SU-DHL-6 (cell line): Measurements from ENCODE around the gene TMEM117.
"Not testable (repeated sequence)": the region's sequence is repeated elsewhere in the genome, so short reads cannot be mapped to it uniquely, and the experiment has no call there.

Experiments used
- H2AFZ ChIP-seq: fragments of 200-600 bp; sonication (generic); 2 replicates; pipeline ENCODE4 v1.6.1; 2014; ENCODE audit warnings: low read depth, mild to moderate bottlenecking, moderate library complexity, mixed read lengths, antibody characterized with exemption, low read length; ENCODE audit not compliant: severe bottlenecking
- H3F3A ChIP-seq: fragments of 200-600 bp; shearing (Covaris generic); 2 replicates; pipeline ENCODE4 v1.6.0; 2016; ENCODE audit warnings: antibody characterized with exemption, mild to moderate bottlenecking; ENCODE audit not compliant: insufficient read depth
- H3K27ac ChIP-seq: fragments of 200-600 bp; sonication (generic); 2 replicates; pipeline ENCODE4 v1.5.1; 2016; ENCODE audit warnings: low read depth, mild to moderate bottlenecking, low read length, moderate library complexity, mixed read lengths
- H3K27me3 ChIP-seq: fragments of 200-600 bp; sonication (generic), shearing (Covaris generic); 2 replicates; pipeline ENCODE4 v1.6.0; 2014; ENCODE audit warnings: mild to moderate bottlenecking, low read length
- H3K36me3 ChIP-seq: fragments of 200-600 bp; sonication (generic); 2 replicates; pipeline ENCODE4 v1.6.1; 2014; ENCODE audit warnings: mild to moderate bottlenecking, low read length, mixed read lengths
- H3K4me2 ChIP-seq: fragments of 300-600, 200-600 bp; shearing (Covaris generic), sonication (generic); 2 replicates; pipeline ENCODE4 v1.6.0; 2014; ENCODE audit warnings: low read length, low read depth, mild to moderate bottlenecking; ENCODE audit not compliant: poor library complexity, severe bottlenecking
- H3K4me3 ChIP-seq: fragments of 200-600 bp; sonication (generic); 2 replicates; pipeline ENCODE4 v1.5.1; 2014; ENCODE audit warnings: antibody characterized with exemption, low read length, mild to moderate bottlenecking, mixed read lengths; ENCODE audit not compliant: insufficient read depth, poor library complexity, severe bottlenecking
- H3K79me2 ChIP-seq: fragments of 200-600 bp; sonication (generic); 2 replicates; pipeline ENCODE4 v1.6.1; 2014; ENCODE audit warnings: mild to moderate bottlenecking, low read length, moderate library complexity; ENCODE audit not compliant: insufficient read depth
- H3K9ac ChIP-seq: fragments of 200-600 bp; sonication (generic); 2 replicates; pipeline ENCODE4 v1.7.0; 2014; ENCODE audit warnings: mild to moderate bottlenecking, low read length
- H3K9me2 ChIP-seq: fragments of 200-600 bp; sonication (generic); replicated peaks from 2 replicates; pipeline ENCODE4 v1.6.1; 2014; ENCODE audit warnings: low read length; ENCODE audit not compliant: insufficient read depth
- H3K9me3 ChIP-seq: fragments of 200-600 bp; sonication (generic); 2 replicates; pipeline ENCODE4 v1.6.1; 2014; ENCODE audit warnings: low read length, mixed read lengths; ENCODE audit not compliant: insufficient read depth
- H4K20me1 ChIP-seq: fragments of 200-600 bp; sonication (generic); 2 replicates; pipeline ENCODE4 v1.6.1; 2014; ENCODE audit warnings: low read depth, mild to moderate bottlenecking, antibody characterized with exemption, low read length, moderate library complexity, mixed read lengths
- EZH2phosphoT487 ChIP-seq: fragments of 200-600 bp; sonication (generic), shearing (Covaris generic); conservative IDR thresholded peaks from 2 replicates; pipeline ENCODE4 v1.6.1; 2018; ENCODE audit warnings: mild to moderate bottlenecking, antibody characterized with exemption, low read length, moderate library complexity, mixed read lengths
- TF ChIP-seq, protein P1 (sequence below): fragments of 200-600 bp; sonication (generic); IDR thresholded peaks from one replicate; pipeline ENCODE4 v1.5.1; 2017; ENCODE audit warnings: antibody characterized with exemption, mild to moderate bottlenecking, low read length, moderate library complexity; ENCODE audit not compliant: insufficient read depth, poor library complexity, severe bottlenecking

Gene TMEM117

DNA sequence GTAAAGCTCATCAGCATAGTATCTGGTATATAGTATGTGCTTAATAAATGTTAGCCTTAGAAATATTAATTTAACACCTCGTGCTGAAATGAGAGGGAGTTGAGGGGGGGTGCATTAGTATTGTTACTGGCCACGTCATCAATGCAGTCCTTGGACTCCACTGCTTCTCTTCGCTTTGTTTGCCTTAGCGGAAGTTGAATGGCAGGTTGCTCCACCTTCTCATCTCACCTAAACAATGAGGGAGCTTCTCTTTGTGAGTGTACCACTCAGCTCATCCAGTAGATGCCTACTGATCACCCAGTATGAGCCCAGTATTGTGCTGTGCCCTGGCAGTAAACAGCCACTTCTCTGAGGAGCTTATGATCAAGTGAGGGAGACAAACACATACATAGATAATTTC is 4.5 kb downstream of the TMEM117 start:
- Histone ChIP-seq H3F3A (no peaks in the 10 kb centered on the region; the same call in 1 of the 2 replicates), H3K9me3 (no peaks in the 10 kb centered on the region), H3K36me3 (no peaks in the 10 kb centered on the region), H2AFZ (no peak overlapping the region), H4K20me1 (no peaks in the 10 kb centered on the region), H3K27ac (no peak overlapping the region), H3K27me3 (no peaks in the 10 kb centered on the region), H3K9ac (no peak overlapping the region), H3K79me2 (no peaks in the 10 kb centered on the region), H3K4me3 (no peak overlapping the region), H3K4me2 (no peak overlapping the region), H3K9me2 (no peaks in the 10 kb centered on the region)
- TF ChIP-seq, protein P1, sequence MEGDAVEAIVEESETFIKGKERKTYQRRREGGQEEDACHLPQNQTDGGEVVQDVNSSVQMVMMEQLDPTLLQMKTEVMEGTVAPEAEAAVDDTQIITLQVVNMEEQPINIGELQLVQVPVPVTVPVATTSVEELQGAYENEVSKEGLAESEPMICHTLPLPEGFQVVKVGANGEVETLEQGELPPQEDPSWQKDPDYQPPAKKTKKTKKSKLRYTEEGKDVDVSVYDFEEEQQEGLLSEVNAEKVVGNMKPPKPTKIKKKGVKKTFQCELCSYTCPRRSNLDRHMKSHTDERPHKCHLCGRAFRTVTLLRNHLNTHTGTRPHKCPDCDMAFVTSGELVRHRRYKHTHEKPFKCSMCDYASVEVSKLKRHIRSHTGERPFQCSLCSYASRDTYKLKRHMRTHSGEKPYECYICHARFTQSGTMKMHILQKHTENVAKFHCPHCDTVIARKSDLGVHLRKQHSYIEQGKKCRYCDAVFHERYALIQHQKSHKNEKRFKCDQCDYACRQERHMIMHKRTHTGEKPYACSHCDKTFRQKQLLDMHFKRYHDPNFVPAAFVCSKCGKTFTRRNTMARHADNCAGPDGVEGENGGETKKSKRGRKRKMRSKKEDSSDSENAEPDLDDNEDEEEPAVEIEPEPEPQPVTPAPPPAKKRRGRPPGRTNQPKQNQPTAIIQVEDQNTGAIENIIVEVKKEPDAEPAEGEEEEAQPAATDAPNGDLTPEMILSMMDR: no peak
- TF ChIP-seq EZH2phosphoT487: no peak

DNA sequence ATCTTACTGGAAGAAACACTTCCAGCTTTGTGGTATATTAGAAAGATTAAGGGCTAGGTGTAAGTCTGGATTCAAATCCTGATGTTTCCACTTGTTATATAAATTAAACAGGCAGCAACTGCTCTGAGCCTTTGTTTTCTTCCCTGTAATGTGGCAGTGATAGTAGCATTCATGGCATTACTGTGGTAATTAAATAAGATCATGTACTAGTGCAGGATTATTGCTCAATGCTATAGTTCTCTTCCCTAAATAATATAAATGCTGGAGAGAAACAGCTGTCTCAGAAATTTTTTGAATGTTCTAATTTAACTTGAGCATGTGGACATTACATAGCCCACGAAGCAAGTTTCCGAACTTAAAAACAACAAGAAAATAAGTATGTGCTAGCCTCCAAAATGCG is 5.4 kb downstream of the TMEM117 start:
- Histone ChIP-seq H2AFZ (no peak overlapping the region), H3K4me2 (no peak overlapping the region), H3K9me2 (no peaks in the 10 kb centered on the region), H3K27me3 (no peaks in the 10 kb centered on the region), H3K27ac (no peak overlapping the region), H3K4me3 (no peak overlapping the region), H4K20me1 (no peaks in the 10 kb centered on the region), H3F3A (no peaks in the 10 kb centered on the region; the same call in 1 of the 2 replicates), H3K9me3 (no peaks in the 10 kb centered on the region), H3K79me2 (no peaks in the 10 kb centered on the region), H3K36me3 (0 out of 2 replicates have a peak, but pooled peaks cover 3% of the 10 kb centered on the region), H3K9ac (no peak overlapping the region)
- TF ChIP-seq EZH2phosphoT487: no peak
- TF ChIP-seq, protein P1: no peak

DNA sequence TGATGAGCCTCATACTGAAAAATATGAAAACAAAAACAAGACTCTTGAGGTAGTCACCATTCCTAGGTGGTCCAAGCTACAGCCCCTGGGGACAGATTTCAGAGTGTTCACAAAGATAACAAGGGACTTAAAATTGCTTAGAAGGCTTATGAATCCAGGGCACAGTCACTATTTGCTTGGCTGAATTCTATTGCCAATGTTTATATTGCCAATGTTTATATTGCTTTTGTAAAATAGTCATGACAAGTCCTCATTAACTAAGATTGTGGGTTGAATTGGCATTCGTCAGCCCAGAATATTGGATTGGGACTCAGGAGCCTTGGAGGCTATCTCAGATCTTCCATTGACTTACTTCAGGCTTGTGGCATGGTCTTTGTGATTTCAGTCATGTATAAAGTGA is 6.4 kb downstream of the TMEM117 start:
- Histone ChIP-seq H3K9ac (no peak overlapping the region), H4K20me1 (no peaks in the 10 kb centered on the region), H3F3A (no peaks in the 10 kb centered on the region), H3K27me3 (no peaks in the 10 kb centered on the region), H3K79me2 (no peaks in the 10 kb centered on the region), H2AFZ (no peak overlapping the region), H3K27ac (no peak overlapping the region), H3K9me3 (no peaks in the 10 kb centered on the region), H3K4me3 (no peak overlapping the region), H3K9me2 (no peaks in the 10 kb centered on the region), H3K4me2 (no peak overlapping the region), H3K36me3 (0 out of 2 replicates have a peak, but pooled peaks cover 3% of the 10 kb centered on the region)
- TF ChIP-seq EZH2phosphoT487: no peak
- TF ChIP-seq, protein P1: no peak

GRCh38 chr12:43847425-43848225 is 11.7 kb downstream of the TMEM117 start:
- H3K9me3 ChIP-seq, H3K27me3 ChIP-seq, H3K27ac ChIP-seq, H4K20me1 ChIP-seq, H3K36me3 ChIP-seq, H3K9me2 ChIP-seq, H3K79me2 ChIP-seq, H3F3A ChIP-seq, H3K4me3 ChIP-seq, H3K9ac ChIP-seq, H3K4me2 ChIP-seq, H2AFZ ChIP-seq: not testable (repeated sequence)
